GM12878 (cell line): Measurements from ENCODE around the gene NRG3.

ENCODE experiments used
- CHD1 ChIP-seq: IDR thresholded peaks from 2 replicates; pipeline ENCODE4 v1.6.1; 2012; ENCODE audit warnings: low read depth, low read length, improper control_type of control experiment
- CTCF ChIP-seq, 3 experiments: IDR thresholded peaks in 2 of 3; conservative IDR thresholded peaks in 1 of 3; 2 replicates each; pipeline ENCODE4 v1.5.1; 2011; ENCODE audit warnings: low read depth in 3 of 3, low read length in 3 of 3, mild to moderate bottlenecking in 3 of 3, control low read depth in 2 of 3, moderate library complexity in 2 of 3, inconsistent platforms in 1 of 3, mixed read lengths in 1 of 3; ENCODE audit not compliant: control insufficient read depth in 2 of 3, insufficient read depth in 1 of 3; ENCODE audit errors: extremely low read depth in 1 of 3
- HDAC6 ChIP-seq: fragments of 200-600 bp; sonication (generic); IDR thresholded peaks from one replicate; pipeline ENCODE4 v1.8.0; 2017; ENCODE audit warnings: antibody characterized with exemption; ENCODE audit not compliant: unreplicated experiment
- KDM1A ChIP-seq: fragments of 200-600 bp; sonication (generic); IDR thresholded peaks from 2 replicates; pipeline ENCODE4 v1.6.1; 2016; ENCODE audit warnings: borderline replicate concordance
- MXI1 ChIP-seq: fragments of 150-350 bp; IDR thresholded peaks from 2 replicates; pipeline ENCODE4 v1.6.1; 2011; ENCODE audit warnings: low read depth, mild to moderate bottlenecking, inconsistent platforms, low read length, improper control_type of control experiment
- NFYB ChIP-seq: IDR thresholded peaks from 2 replicates; pipeline ENCODE4 v1.6.1; 2011; ENCODE audit warnings: low read depth, mild to moderate bottlenecking, low read length, improper control_type of control experiment, moderate library complexity; ENCODE audit not compliant: insufficient read depth
- POLR2A ChIP-seq: IDR thresholded peaks from 2 replicates; pipeline ENCODE4 v1.6.1; 2011; ENCODE audit warnings: low read depth, mild to moderate bottlenecking, low read length
- POLR2AphosphoS2 ChIP-seq: IDR thresholded peaks from 2 replicates; pipeline ENCODE4 v1.6.1; 2011; ENCODE audit warnings: low read depth, mild to moderate bottlenecking, low read length, improper control_type of control experiment, moderate library complexity
- YY1 ChIP-seq: IDR thresholded peaks from 2 replicates; pipeline ENCODE4 v1.6.1; 2011; ENCODE audit warnings: low read depth, mild to moderate bottlenecking, low read length

GRCh38 chr10:82575318-82575717 is 700.3 kb downstream of the NRG3 start:
- TF ChIP-seq CTCF (IDR thresholded peaks at IDR 0.05 in 2 of 3, conservative IDR thresholded peaks at IDR 0.05 in 1 of 3; ENCODE audit: control insufficient read depth in 2 of 3, extremely low read depth in 1 of 3, insufficient read depth in 1 of 3, low read depth in 3 of 3, low read length in 3 of 3) = no peak
- TF ChIP-seq POLR2A = no peak
- no peak for TF ChIP-seq MXI1
- TF ChIP-seq KDM1A = no peak
- no peak for TF ChIP-seq YY1
- TF ChIP-seq CHD1 = no peak
- TF ChIP-seq HDAC6 = no peak
- TF ChIP-seq POLR2AphosphoS2 = no peak
- TF ChIP-seq NFYB = no peak
